HTR-8/SVneo (cell line): ENCODE results near the gene PLXDC1.

Experiments
- DNase-seq: peaks from one replicate; pipeline ENCODE4 v3.0.0; 2011; ENCODE audit warnings: low spot score, mixed read lengths; ENCODE audit not compliant: insufficient read length
- FAIRE-seq: peaks from 2 replicates; lab custom pipeline; 2011; peaks lifted over from hg19 to GRCh38; lab: Jason Lieb, UNC

The PLXDC1 gene

GRCh38 chr17:39101091-39101490, 50.3 kb downstream of the PLXDC1 start:
- no peak for FAIRE-seq
- no peak for DNase-seq

DNA sequence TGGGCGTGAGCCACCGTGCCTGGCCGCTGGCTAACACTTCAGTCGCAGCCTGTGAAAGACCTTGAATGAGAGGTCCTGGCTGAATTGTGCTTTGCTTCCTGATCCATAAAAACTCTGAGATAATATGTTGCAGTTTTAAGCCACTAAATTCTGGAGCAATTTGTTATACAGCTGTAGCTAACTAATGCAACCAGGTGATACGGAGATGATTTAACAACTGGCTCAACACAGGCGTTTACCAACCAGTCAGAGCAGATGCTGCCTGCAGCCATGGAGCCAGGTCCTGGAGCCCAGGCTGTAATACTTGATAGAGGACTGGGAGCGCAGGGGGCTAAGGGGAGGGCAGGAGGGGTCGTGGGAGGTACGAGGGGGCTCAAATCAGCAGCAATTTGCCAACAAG, 50.9 kb downstream of the PLXDC1 start:
- FAIRE-seq, result no peak

DNA sequence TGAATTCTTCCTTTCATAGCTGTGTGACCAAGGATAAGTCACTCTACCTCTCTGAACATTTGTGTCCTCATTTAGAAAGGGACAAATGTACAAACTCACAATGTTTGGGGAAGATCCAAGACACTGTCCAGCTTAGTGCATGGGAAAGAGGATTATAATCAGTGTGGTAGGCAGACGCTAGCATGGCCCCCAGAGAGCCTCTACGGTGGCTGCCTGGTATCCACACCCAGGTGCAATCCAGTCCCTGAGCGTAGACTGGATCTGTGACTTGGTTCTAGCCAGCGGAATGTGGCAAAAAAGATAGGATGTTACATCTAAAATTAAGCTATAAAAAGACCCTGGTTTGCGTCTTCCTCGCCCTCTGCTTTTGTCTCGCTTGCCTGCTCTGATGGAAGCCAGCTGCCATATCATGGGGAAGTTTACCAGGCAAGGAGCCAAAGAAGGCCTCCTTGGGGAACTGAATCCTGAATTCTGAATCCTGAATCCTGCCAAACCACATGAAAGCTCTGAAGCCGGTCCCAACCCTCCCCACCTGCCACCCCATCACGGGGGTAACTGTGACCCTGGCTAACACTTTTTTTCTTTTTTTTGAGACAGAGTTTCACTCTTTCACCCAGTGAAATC, 51.7 kb downstream of the PLXDC1 start:
- DNase-seq (no peak), FAIRE-seq (no peak)

More for the DNA sequence above, 50.9 kb downstream of the PLXDC1 start:
- DNase-seq, result no peak

- DNase-seq, result no peak
- no peak for FAIRE-seq
These were observed 52.8 kb downstream of the PLXDC1 start for GRCh38 chr17:39098588-39098987.

- FAIRE-seq, result no peak
- no peak for DNase-seq
These were observed 53.9 kb downstream of the PLXDC1 start for GRCh38 chr17:39097537-39097936.

DNA sequence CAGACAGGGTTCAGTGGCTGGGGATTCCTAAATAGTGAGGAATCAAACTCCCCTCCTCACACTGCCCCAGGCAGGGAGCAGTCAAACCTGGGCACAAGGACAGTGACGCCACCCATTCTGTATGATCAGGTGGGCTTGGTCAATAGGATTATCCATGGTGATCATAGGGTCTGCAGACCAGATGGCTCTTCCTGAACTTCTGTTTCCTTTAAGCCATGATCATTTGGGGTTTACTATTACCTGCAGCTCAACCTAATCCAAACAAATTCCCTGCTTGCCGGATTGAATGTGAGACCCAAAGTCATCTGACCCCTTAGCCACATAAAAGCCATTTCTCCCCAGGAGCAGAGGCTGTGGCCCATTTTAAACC, 54.3 kb downstream of the PLXDC1 start:
- no peak for FAIRE-seq
- no peak for DNase-seq

DNA sequence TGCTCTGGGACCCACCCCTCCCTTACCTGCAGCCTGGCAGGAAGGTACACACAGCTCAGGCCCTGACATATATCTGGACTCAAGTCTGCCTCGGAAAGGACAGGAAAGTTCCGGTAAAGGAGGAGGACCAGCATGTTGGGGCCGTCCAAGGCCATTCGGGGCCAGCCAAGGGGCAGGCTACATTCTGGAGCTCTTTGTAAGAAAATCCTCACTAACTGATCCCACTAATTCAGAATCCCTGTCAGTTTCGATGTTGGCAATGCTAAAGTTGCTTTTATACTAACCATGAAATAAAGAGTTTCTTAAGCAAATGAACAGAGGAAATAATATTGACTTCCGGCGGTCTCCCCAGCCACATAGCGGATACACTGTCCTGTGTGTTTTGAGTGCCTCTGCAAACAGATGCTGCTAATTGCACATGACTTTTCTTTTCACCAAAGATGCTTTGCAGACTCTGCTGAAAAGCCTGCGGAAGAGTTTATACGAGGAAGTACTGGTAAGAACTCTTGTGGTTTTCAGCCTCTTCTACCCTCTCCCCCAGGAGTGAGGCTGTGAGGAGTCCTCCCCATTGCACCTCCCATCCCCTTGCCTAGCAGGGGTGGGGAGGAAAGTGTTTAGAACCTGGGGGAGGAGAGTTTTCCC, 54.8 kb downstream of the PLXDC1 start:
- DNase-seq, result no peak
- FAIRE-seq, result no peak

DNA sequence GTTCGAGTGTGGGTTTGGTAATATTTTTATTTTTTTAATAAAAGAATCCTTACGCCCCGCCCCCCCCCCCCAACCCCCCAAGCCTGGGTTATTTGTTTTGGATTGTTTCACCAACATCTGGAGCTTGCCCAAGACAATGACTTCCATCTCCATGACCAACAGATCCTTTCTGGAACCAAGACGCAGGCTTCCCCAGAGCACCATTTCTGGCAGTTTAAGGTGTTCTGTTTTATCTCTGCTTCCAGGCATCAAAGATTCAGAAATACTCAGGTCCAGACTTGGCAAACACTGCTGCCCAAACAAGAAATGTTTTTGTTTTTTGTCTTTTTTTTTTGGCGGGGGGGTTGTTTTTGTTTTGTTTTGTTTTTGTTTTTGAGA, 56.1 kb downstream of the PLXDC1 start:
- DNase-seq (no peak), FAIRE-seq (no peak)

DNA sequence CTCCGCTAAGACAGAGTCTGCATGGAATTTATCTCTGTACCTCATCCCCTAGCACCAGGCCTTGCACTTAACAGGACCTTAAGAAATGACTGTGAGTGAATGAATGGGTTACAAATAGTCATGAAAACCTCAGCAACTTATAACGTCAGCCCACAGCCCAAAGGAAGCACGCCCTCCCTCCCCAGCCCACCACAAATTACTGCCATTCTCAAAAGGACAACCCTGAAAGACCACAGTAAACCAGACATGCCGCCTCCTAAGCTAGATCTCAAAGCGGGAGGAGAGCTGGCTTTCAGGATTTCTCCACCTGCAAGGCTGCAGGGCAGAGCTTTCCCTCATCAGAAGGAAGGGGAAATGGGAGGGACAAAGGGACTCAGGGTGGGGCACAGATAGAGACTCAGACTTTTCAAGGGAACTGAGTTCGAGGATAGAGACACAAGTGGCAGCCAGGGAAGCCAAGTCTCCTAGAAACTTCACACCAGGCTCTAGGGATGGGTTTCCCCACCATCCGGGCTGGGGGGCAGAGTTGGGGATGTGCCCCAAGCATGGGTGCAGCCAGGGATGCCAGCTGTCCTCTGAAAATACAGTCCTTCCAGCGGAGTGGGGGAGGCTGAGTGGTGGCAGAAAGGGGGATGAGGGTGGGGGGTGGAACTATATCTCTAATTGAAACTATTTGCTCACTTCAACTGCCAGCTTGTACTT, 56.7 kb downstream of the PLXDC1 start:
- DNase-seq (no peak), FAIRE-seq (no peak)

DNA sequence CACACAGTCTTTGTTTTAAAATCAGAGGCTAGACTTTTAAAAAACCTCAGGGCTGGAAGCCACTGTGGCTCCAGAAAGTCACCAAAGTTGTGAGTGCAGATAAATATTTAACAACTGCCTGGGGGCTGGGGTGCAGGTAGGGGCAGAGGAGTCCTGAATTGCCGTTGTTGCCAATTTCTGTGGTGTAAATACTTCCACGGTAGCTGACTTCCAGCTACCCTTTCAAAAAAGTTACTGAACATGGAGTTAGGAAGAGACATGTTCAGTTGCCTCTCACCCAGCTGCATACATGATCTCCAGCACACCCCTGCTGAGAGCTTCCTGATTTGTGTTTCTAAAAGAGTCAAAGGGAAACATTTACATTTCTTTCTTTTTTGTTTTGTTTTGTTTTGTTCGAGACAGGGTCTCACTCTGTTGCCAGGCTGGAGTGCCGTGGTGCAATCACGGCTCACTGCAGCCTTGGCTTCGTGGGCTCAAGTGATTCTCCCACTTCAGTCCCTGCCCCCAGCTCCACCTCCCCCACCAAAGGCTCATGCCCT, 58.7 kb downstream of the PLXDC1 start:
- DNase-seq (no peak), FAIRE-seq (no peak)

- DNase-seq, result no peak
- FAIRE-seq, result no peak
These were observed 60.4 kb downstream of the PLXDC1 start for GRCh38 chr17:39090908-39091665.

GRCh38 chr17:39090400-39090799, 61.0 kb downstream of the PLXDC1 start:
- FAIRE-seq, result no peak

GRCh38 chr17:39084558-39084957, 66.9 kb downstream of the PLXDC1 start:
- FAIRE-seq (no peak), DNase-seq (no peak)

More at GRCh38 chr17:39090400-39090799, 61.0 kb downstream of the PLXDC1 start:
- no peak for DNase-seq

DNA sequence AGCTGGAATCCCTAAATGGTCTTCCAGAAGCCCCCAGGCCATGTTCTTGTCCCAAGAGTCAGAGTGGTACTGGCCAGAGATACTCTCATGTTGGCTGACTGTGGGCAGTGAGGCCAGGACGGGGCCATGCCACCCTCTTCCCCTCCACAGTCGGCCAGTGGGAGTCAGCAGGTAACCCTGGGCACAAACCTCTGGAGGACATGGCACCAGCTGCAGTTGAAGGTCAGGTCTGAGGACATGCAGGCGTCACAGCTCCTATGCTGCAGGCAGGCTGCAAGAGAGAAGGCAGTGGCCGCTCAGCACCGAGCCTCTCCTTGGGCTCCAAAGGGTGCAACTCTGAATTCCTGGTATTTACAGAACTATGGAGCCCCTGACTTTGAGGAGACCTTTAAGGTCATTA, 68.2 kb downstream of the PLXDC1 start:
- FAIRE-seq, result no peak
- no peak for DNase-seq

DNA sequence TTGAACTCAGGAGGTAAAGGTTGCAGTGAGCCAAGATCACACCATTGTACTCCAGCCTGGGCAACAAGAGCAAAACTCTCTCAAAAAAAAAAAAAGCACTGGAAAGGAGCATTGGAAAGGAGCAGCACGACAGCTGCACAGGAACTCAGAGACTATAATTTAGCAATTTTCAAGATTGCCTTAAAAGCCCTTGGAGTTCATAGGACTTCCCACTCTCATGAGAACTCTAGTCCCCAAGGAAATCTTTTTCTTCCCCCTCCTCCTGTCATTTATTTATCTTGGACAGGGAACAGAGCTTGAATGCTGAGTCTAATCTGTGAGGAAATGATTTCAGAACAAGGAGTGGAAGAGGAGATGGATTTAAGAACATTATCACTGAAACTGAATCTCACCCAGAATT, 69.0 kb downstream of the PLXDC1 start:
- no peak for FAIRE-seq
- no peak for DNase-seq

DNA sequence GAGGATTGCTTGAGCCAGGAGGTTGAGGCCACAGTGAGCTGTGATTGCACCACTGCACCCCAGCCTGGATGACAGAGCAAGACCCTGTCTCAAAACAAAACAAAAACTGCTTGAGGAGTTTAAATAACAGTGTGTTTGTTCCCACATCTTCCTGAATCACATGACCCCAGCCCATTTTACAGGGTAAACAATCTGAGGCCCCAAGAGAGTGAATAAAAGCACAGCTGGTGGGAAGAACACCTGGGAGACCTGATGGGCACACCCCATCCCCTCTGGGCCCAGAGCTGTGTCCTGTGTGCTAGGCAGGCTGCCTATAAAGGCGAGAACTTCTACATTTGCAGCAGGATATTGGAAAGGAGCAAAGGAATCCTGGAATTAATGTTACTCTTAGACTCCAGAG, 69.6 kb downstream of the PLXDC1 start:
- DNase-seq (no peak), FAIRE-seq (no peak)

- no peak for DNase-seq
- no peak for FAIRE-seq
These were observed 70.9 kb downstream of the PLXDC1 start for GRCh38 chr17:39080421-39081078.

- DNase-seq (no peak), FAIRE-seq (no peak)
These were observed 71.6 kb downstream of the PLXDC1 start for GRCh38 chr17:39079836-39080235.

- FAIRE-seq (peak; percentile 20), DNase-seq (no peak)
These were observed 73.6 kb downstream of the PLXDC1 start for GRCh38 chr17:39077866-39078265.

DNA sequence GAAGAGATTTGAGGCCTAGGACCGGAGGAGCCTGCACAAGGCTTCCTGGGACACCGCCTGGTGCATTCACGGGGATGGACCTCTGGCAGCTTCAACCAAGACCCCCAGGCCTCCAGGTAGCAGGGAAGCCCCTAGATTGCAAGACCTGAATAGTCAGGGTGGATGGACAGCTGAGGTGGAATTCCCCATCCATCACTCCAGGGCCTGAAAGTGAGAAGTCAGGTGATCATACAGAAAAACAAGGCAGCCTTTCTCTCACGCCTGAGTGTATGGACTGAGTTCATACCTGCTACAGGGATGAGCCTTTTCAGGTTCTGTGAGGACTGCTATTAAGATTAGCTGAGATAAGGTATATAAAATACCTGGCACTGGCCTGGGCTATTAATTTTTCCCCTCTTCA, 74.2 kb downstream of the PLXDC1 start:
- FAIRE-seq, result no peak
- DNase-seq, result no peak
